MCF 10A (cell line): Measurements from ENCODE around the gene ZNF804B. TPM values are rescaled to one million over a fixed set of nuclear protein-coding genes. Genes with fewer than 3 reads are reported as not detected.

Source experiments
- BruUV-seq: library from RNA; stranded (reverse); fragments of 400-500 nt; replicated peaks from 2 replicates; lab custom pipeline; 2021; lab: Mats Ljungman, UMichigan
- CTCF ChIA-PET: fragments of 300-600 bp; sonication (Branson Sonifier 250); formaldehyde crosslinking; extraction: SDS; loops from one replicate; lab custom pipeline; 2021; ENCODE audit warnings: antibody characterized with exemption, inconsistent platforms; lab: Yijun Ruan, JAX
- POLR2A ChIA-PET: fragments of 300-600, 350-650 bp; sonication (Branson Sonifier 250); formaldehyde crosslinking; extraction: SDS; loops from one replicate; lab custom pipeline; 2020; ENCODE audit warnings: antibody characterized with exemption, inconsistent platforms; lab: Yijun Ruan, JAX
- DNase-seq: peaks from one replicate; pipeline ENCODE4 v3.0.0-alpha.2; 2018; ENCODE audit not compliant: unreplicated experiment
- H3K27ac Mint-ChIP-seq: one replicate; pipeline ENCODE4 v1.8.0; 2022; ENCODE audit warnings: mild to moderate bottlenecking, low read depth, mixed read lengths; ENCODE audit not compliant: unreplicated experiment
- H3K27me3 Mint-ChIP-seq: one replicate; pipeline ENCODE4 v1.8.0; 2022; ENCODE audit warnings: mixed read lengths; ENCODE audit not compliant: insufficient read depth, unreplicated experiment
- H3K36me3 Mint-ChIP-seq: one replicate; pipeline ENCODE4 v1.8.0; 2022; ENCODE audit warnings: mild to moderate bottlenecking, moderate library complexity, mixed read lengths; ENCODE audit not compliant: insufficient read depth, unreplicated experiment
- H3K4me1 Mint-ChIP-seq: one replicate; pipeline ENCODE4 v1.8.0; 2022; ENCODE audit warnings: mixed read lengths; ENCODE audit not compliant: insufficient read depth, unreplicated experiment
- H3K4me3 Mint-ChIP-seq: one replicate; pipeline ENCODE4 v1.8.0; 2022; ENCODE audit warnings: mild to moderate bottlenecking, moderate library complexity, mixed read lengths; ENCODE audit not compliant: unreplicated experiment
- H3K9me3 Mint-ChIP-seq: one replicate; pipeline ENCODE4 v1.8.0; 2022; ENCODE audit warnings: mixed read lengths; ENCODE audit not compliant: unreplicated experiment
- CTCF ChIP-seq: fragments of 200-600 bp; IDR thresholded peaks from one replicate; pipeline ENCODE4 v1.8.0; 2022; ENCODE audit warnings: antibody characterized with exemption, mild to moderate bottlenecking; ENCODE audit not compliant: unreplicated experiment
- intact Hi-C: fragments of 100-400 bp; cut with micrococcal nuclease; formaldehyde crosslinking; loops from 2 replicates; pipeline ENCODE4 v1.14.1; 2022
- total RNA-seq: library from RNA; stranded (reverse); gene quantifications from 2 replicates; pipeline ENCODE4 v1.2.3, GENCODE V29; 2022

Gene ZNF804B
- total RNA-seq, 1 experiment from 2014 or later: not detected

DNA sequence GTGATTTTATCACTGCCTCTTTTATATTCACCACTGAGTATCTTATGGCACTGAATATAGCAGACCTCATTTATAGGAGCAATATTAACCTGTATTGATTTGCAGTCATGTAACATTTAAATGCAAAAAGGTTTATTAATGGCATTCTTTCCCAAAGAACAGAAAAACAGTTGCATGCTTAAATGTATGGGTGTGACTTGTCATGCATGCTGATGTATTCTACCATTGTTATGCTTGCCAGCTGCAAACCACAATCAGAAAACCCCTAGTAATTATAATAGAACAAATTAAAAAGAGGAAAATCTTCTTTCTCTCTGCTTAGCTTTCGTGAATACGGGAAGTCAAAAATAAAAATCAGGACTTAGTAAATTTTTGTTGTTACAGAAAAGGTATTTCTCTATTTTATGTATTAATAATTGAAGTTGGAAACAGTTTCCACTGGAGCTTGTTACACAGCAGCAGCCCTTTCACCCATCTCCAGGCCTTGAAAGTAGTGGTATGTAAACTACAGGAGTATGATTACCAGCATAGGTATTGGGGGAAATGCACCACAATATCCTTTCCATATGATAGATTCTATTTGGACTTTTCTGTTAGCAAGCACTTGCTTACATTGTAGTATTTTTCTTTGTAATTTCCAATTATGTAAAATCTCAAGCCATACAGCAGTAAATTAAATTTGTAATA is 183.5 kb downstream of the ZNF804B start:
- no peak for DNase-seq
- no peak overlapping the region for H3K27ac Mint-ChIP-seq
- ChIA-PET POLR2A (no interaction called here), CTCF (interaction anchor here (0.8 kb wide), 1 partner anchor 232 kb away, joined by 4 read pairs; no protein-coding TSS in a partner anchor)
- no peak overlapping the region for H3K4me3 Mint-ChIP-seq
- H3K36me3 Mint-ChIP-seq: no peaks in the 10 kb centered on the region
- no TSS peak for BruUV-seq
- H3K27me3 Mint-ChIP-seq: peaks cover 12% of the 10 kb centered on the region
- H3K4me1 Mint-ChIP-seq: no peaks in the 10 kb centered on the region
- no peak for TF ChIP-seq CTCF
- intact Hi-C loops: no loop called here
- no peaks in the 10 kb centered on the region for H3K9me3 Mint-ChIP-seq

DNA sequence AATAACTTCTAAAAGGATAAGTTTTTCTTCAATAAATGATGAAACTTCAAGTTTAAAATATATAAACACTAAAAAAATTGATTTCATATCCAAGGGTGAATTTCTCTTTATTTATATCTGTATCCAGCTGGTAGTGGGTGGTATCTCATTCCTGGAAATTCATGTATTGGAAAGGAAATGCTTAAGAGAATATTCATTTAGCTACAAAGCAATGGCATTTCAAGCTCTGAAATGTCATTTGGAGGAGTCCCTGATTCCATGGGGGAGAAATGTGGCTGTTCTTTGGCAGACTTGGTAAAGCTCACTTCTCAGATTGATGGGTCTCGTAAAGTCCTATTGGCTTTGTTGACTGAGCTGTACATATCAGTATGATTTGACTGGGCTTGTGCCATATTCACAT is 192.3 kb downstream of the ZNF804B start:
- CTCF ChIA-PET: no interaction called here
- Mint-ChIP-seq H3K9me3 (no peaks in the 10 kb centered on the region), H3K4me3 (no peak overlapping the region), H3K27me3 (peaks cover 11% of the 10 kb centered on the region), H3K4me1 (no peaks in the 10 kb centered on the region), H3K27ac (no peak overlapping the region), H3K36me3 (no peaks in the 10 kb centered on the region)
- no peak for TF ChIP-seq CTCF
- BruUV-seq: no TSS peak
- POLR2A ChIA-PET: no interaction called here
- intact Hi-C loops: no loop called here
- DNase-seq: no peak

GRCh38 chr7:88964418-88964817 is 204.9 kb downstream of the ZNF804B start:
- H3K27me3 Mint-ChIP-seq: peaks cover 6% of the 10 kb centered on the region
- CTCF ChIA-PET: no interaction called here

DNA sequence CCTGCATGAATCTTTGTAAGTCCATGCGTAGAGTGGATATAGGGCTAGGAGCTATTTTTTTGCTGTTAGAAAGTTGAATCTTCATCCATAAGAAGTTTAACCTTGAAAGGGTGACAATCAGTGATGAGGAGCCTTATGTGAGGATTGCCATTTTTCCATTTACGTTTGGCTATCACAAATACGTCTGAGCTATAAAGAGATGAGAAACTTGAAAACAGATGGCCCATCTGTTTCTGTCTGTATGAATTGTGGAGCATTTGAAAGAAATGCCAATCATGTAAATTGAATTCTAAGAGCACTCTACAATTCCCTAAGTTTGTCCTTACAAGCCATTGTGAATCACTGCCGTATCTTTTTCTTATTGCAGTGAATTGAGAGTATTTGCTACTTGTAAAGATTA is 205.9 kb downstream of the ZNF804B start:
- H3K4me1 Mint-ChIP-seq: no peaks in the 10 kb centered on the region
- no peak overlapping the region for H3K4me3 Mint-ChIP-seq
- no TSS peak for BruUV-seq
- peaks cover 10% of the 10 kb centered on the region for H3K27me3 Mint-ChIP-seq
- H3K27ac Mint-ChIP-seq: no peak overlapping the region
- no peaks in the 10 kb centered on the region for H3K9me3 Mint-ChIP-seq
- TF ChIP-seq CTCF: no peak
- no peak for DNase-seq
- ChIA-PET POLR2A (no interaction called here), CTCF (no interaction called here)
- intact Hi-C loops: no loop called here
- H3K36me3 Mint-ChIP-seq: no peaks in the 10 kb centered on the region

More at GRCh38 chr7:88964418-88964817, 204.9 kb downstream of the ZNF804B start:
- Mint-ChIP-seq H3K4me1 (no peaks in the 10 kb centered on the region), H3K4me3 (no peak overlapping the region), H3K9me3 (no peaks in the 10 kb centered on the region), H3K27ac (no peak overlapping the region), H3K36me3 (no peaks in the 10 kb centered on the region)
- POLR2A ChIA-PET: no interaction called here
- TF ChIP-seq CTCF: no peak
- BruUV-seq: no TSS peak
- intact Hi-C loops: no loop called here
- DNase-seq: no peak
